HG02973 (cell line): Measurements from ENCODE around the gene ZNF83.
"Not testable (repeated sequence)": the region's sequence is repeated elsewhere in the genome, so short reads cannot be mapped to it uniquely, and the experiment has no call there.

Experiments used
- ATAC-seq: cut with Tn5 transposase; IDR thresholded peaks from one replicate; pipeline ENCODE4 v1.9.1; 2021; ENCODE audit warnings: moderate library complexity; ENCODE audit not compliant: unreplicated experiment

The ZNF83 gene

DNA sequence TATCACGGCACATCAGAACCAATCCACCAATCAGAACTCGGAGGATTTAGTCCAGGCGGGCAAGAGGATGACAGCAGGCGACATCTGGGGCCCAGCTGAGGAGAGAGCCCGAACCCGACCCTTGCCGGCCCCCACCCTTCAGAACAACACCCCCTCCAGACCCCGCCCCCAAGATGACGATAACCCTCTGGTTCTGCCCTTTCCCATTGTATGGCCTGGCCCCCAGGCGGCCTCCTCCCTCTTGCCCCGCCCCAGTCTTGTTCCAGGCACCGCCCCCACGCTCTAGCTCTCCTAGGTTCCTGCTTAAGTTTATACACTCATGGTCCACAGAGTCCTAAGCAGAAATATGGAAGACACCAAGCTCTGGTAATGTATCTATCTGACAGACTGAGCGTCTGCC is 2.8 kb upstream of the ZNF83 start:
- ATAC-seq, result no peak

DNA sequence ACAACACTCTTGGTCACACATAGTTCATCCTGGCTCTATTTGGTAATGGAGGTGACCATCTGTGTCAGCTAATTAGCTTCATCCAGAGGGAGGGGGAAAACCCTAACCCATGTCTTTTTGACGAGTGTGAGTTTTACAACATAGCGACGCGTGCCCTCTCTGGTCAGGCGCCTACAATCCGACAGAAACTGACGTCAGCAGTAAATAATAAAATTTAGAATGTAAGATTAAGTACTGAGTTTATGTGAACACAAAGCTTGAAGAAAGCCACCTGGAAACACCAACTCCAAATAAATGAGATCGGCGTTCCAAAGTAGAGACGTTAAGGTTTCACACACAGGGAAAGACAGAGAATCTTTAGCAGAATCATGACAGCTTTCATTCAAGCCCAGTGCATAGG is 1.8 kb upstream of the ZNF83 start:
- no peak for ATAC-seq

- no peak for ATAC-seq
Observed at GRCh38 chr19:52638601-52639000, 446 bp upstream of the ZNF83 start.

GRCh38 chr19:52635786-52636570 is 2.2 kb downstream of the ZNF83 start:
- no peak for ATAC-seq

DNA sequence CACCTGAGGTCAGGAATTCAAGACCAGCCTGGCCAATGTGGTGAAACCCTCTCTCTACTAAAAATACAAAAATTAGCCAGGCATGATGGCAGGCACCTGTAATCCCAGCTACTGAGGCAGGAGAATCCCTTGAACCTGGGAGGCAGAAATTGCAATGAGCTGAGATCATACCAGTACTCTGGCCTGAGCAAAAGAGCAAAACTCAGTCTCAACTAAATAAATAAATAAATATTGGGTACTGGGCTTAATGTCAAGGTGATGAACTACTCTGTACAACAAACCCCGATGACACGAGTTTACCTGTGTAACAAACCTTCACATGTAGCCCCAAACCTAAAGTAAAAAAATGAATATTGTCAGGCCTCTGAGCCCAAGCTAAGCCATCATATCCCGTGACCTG is 10.7 kb downstream of the ZNF83 start:
- not testable (repeated sequence) for ATAC-seq

- ATAC-seq, result no peak
Observed at GRCh38 chr19:52626915-52627314, 11.2 kb downstream of the ZNF83 start.

- no peak for ATAC-seq
Observed at GRCh38 chr19:52622261-52622660, 15.9 kb downstream of the ZNF83 start.

DNA sequence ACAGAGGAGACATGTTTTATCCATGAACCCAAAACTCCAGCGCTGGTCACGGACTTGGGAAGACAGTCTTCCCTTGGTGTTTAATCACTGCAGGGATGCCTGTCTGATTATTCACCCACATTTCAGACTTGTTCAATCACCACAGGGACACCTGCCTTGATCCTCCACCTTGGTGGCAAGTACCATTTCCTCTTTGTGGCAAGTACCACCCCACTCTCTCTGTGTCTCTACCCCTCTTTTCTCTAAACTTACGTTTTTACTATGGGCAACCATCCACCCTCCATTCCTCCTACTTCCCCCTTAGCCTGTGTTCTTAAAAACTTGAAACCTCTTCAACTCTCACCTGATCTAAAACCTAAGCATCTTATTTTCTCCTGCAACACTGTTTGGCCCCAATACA is 16.8 kb downstream of the ZNF83 start:
- no peak for ATAC-seq

DNA sequence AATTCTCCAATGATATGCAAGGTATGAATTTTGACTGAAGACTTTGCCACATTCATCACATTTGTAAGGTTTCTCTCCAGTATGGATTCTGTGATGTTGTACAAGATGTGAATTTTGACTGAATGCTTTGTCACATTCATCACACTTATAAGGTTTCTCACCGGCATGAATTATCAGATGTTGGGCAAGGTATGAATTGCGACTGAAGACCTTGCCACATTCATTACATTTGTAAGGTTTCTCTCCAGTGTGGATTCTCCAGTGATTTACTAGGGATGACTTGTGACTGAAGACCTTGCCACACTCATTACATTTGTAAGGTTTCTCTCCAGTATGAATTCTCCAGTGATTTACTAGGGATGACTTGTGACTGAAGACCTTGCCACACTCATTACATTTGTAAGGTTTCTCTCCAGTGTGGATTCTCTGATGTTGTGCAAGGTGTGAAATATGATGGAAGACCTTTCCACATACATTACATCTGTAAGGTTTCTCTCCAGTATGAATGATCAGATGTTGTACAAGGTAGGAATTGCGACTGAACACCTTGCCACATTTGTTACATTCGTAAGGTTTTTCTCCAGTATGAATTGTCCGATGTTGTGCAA is 24.8 kb downstream of the ZNF83 start:
- ATAC-seq, result no peak

DNA sequence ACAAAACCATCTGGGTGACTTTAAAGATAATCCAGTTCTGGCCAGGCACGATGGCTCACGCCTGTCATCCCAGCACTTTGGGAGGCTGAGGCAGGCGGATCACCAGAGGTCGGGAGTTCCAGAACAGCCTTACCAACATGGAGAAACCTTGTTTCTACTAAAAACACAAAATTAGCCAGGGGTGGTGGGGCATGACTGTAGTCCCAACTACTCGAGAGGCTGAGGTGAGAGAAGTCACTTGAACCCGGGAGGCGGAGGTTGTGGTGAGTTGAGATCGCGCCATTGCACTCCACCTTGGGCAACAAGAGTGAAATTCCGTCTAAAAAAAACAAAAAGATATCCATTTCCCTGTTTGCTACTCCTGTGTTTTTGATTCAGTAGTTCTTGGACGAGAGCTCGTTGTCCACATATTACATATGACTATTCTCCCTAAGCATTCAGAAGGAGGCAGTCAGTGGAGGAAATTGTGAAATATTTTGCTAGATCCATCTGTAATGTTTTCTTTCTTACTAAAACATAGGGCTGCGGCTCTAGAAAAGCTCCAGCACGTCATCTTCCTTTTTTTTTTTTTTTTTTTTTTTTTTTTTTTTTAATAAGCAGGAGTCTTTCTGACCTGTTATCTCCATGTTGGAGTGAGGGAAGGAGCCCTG is 34.5 kb downstream of the ZNF83 start:
- no peak for ATAC-seq

- ATAC-seq, result no peak
Observed at GRCh38 chr19:52602941-52603340, 35.2 kb downstream of the ZNF83 start.

- ATAC-seq, result not testable (repeated sequence)
Observed at GRCh38 chr19:52601974-52602366, 36.2 kb downstream of the ZNF83 start.

DNA sequence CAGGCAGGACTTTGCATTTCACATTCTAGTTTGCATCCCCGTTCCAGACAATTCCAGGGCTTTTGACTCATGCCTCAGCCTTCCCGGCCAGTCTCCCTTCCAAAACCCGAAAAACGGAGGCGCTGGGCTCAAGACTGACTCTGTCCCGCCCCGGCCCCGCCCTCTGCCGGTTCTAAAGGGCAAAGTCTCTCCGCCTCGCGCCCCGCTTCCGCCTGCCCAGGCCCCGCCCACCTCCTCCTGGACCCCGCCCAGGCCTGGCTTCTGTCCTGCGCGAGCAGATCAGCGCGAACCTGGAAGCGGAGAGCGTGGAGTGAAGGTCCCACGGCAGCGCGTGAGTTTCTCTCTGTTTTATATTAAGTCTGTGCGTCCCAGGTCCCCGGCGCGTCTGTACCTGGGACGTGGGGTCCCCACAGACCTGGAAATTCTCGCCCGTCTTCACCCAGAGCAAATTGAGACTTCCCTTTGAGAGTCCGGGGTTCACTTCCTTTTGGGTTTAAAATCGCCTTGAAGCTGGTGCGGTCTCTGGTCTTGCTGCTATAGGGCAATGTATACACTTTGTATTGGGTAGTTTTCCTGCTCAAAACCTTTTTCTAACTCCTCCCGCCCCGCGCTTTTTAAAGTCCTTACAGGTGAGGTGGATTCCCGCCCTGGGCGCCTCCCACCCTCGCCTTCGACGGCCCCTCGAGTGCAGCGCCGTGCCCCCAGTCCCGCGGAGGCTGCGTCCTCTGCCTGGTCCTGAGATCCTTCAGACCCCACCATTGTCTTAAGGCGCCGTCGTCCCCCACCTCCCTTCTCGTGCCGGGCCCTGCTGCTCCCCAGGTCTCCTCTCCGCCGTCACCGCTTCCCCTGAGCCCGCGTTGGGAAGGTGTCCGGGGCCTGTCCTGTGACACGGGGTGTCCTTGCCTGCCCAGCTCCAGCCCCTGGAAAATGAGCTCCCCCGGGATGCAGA is 36.9 kb downstream of the ZNF83 start:
- ATAC-seq, result peak; percentile 90

DNA sequence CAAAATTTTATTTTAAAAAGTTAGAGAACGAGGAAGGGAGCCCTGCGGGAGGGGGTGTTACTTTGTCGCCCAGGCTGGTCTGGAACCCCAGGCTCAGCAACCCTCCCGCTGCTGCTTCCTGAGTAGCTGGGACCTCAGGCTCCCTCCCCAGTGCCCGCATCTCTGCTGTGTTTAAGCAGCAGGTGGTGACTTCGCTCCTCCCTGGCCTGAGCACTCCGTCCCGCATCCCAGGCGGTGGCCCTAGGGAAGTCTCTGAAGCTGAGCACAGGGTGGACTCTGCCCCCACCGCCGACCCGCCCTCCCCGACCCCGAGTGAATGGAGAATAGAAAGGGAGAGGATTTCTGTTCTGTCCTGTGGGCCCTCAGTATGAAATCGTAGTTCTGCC is 37.5 kb downstream of the ZNF83 start:
- peak; percentile 11 for ATAC-seq

DNA sequence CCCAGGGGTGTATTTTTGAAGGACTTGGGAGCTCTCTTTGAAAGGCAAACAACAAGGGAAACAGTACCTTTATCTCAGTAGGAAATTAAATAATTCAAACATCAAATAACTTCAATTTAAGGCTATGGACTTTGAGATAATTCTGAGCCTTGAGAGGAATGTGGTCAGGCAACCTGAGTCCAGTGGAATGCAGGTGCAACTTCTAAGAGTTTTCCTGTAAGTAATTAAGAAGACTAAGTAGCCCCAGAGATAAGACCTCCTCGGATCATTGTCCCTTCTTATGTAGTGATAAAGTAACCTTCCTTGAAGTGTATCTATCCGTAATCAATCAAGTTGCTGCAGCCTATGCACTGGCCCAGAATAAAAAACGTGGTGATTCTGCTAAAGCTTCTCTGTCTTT is 38.9 kb downstream of the ZNF83 start:
- no peak for ATAC-seq

DNA sequence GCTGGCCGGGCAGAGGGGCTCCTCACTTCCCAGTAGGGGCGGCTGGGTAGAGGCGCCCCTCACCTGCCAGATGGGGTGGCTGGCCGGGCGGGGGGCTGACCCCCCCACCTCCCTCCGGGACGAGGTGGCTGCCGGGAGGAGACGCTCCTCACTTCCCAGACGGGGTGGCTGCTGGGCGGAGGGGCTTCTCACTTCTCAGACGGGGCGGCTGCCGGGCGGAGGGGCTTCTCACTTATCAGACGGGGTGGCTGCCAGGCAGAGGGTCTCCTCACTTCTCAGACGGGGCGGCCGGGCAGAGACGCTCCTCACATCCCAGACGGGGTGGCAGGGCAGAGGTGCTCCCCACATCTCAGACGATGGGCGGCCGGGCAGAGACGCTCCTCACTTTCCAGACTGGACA is 44.7 kb downstream of the ZNF83 start:
- not testable (repeated sequence) for ATAC-seq

GRCh38 chr19:52592301-52592700 is 45.9 kb downstream of the ZNF83 start:
- no peak for ATAC-seq

GRCh38 chr19:52590728-52591127 is 47.4 kb downstream of the ZNF83 start:
- no peak for ATAC-seq

DNA sequence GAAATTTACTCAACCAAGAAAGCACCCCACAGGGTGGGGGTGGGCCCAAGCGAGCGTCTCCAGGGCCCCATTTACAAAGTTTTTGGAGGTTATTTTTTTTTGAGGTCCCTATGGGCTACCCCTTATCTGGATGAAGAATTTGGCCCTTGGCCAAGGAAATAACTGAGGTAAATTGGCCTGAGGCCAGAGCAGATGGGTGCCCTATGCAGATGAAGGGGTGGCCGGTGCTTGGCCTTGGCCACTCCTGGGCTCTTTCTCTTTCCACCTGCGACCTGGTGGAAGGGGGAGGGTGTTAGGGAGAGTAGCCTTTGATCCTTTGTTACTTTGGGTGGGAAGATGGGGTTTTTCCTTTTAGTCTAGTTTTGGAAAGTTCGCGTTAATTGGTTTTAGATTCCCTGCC is 52.6 kb downstream of the ZNF83 start:
- ATAC-seq, result no peak

GRCh38 chr19:52584736-52585440 is 53.3 kb downstream of the ZNF83 start:
- no peak for ATAC-seq
